Daoy (cell line): ENCODE measurements around the gene DPP4. TPM values are rescaled to one million over a fixed set of nuclear protein-coding genes. Genes with fewer than 3 reads are reported as not detected.

ENCODE experiments used
- DNase-seq: peaks from one replicate; pipeline ENCODE4 v3.0.0-alpha.2; 2015; ENCODE audit warnings: low read depth
- total RNA-seq: library from RNA; depleted of rRNA; stranded (reverse); fragments of >200 nt; shearing (Covaris generic); gene quantifications from 2 replicates; pipeline ENCODE4 v1.2.3, GENCODE V29; 2014; rRNA removed

DPP4 gene
- 0.03 and 0.17 TPM in 2 replicates for total RNA-seq

DNA sequence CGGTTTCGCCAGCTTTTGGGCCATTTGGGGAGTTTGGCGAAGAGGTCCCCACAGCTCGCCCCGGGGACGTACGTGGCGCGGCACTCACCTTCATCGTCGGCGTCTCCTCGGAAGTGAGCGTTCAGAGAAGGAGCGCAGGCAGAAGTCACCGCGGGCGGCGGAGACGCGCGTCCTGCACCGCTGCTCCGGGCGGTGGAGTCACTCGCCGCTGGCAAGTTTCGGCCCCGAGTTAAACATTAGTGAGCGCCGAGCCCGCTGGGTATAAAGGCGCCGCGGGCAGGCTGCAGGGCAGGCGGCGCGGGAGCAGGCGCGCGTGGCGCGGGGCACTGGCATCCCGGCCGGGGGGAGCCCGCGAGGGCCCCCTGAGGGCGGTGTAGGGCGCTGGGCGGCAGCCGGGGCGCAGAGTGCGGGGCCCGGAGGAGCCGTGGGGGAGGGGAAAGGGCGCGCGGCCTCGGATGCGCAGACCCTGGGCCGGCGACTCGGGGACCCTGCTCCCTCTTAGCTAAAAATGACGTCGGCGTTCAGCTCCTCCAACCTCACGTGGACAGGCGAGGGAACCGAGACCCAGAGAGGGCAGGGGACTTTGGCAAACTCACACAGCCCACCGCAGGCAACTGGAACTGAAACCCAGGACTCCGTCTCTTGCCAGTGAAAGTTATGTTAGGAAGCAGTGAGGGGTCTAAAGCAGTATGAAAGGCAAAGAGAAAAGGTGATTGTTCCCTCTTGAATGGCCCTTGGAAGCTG lies at the start of gene DPP4:
Gene DPP4, minus strand, starts transcription at position 328 of the 744 bp plus-strand sequence. Its CDS starts 234 bp downstream, at position 94.
- DNase-seq, result peak; percentile 35

GRCh38 chr2:162118166-162119031 lies 44.4 kb upstream of the DPP4 start:
- peak; percentile 44 for DNase-seq

DNA sequence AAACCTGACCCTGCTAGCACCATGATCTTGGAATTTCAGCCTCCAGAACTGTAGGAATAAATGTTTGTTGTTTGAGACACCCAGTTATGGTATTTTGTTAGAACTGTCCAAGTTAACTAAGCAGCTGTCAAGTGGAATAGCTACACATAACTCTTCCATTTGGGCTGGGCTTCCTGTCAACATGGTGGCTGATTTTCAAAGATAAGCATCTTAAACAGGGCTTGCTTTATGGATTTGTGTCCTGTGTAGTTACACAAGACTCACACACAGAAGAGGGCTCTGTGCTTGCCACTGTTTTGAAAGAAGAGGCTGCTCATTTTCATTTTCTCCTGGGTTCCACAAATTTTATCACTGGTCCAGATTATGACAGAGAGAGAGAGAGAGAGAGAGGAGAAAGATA lies 42.3 kb upstream of the DPP4 start:
- no peak for DNase-seq

GRCh38 chr2:162115076-162115475 lies 41.1 kb upstream of the DPP4 start:
- DNase-seq, result no peak

- no peak for DNase-seq
Measured at GRCh38 chr2:162114271-162114670, 40.3 kb upstream of the DPP4 start.

DNA sequence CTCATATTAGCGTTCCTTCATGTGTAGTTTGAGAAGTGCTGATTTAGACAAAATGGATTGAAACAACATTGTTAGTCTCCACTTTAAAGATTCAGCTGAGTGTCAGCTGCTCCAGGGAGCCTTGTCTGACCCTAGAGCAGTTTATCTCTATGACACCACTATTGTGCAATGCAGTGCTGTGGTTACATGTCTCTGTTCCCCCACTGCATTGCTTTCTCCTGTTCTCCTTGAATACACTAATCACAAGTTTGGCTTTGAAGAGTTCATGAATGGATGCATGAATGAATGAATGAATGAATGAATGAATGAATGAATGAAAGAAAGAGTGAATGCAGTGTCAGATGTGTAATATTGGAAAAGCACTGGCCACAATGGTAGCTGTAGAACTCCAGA lies 39.8 kb upstream of the DPP4 start:
- peak; percentile 39 for DNase-seq

DNA sequence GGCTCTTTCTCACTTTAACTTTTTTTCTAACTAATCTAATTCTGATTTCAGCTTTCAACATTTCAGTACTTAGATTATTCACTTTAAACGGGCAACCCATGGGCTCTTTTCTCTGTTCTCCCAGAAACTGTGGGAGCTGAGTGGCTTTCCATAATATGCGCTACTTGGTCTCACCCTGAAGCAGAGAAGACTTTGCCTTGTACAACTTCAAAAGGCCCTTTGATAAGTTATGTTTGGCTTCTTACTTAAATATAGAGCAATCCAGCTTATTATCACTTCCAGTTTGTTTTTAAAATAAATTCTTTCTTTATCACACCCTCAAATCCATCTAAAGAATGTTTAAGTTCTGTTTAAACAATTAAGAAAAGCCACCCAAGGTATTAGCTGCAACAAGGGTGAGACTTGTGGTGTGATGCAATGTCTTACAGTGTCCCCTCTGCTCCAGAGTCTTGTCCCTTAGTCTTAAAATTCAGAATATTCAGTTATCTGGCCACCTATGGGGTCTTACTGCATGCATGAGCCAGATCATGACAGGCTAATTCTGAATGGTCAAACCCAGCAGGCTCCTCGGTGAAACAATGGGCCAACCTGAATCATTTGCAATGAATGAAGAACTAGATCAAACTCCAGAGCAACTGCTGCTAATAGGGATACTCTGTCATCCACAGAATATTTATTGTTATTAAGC lies 39.2 kb upstream of the DPP4 start:
- no peak for DNase-seq

DNA sequence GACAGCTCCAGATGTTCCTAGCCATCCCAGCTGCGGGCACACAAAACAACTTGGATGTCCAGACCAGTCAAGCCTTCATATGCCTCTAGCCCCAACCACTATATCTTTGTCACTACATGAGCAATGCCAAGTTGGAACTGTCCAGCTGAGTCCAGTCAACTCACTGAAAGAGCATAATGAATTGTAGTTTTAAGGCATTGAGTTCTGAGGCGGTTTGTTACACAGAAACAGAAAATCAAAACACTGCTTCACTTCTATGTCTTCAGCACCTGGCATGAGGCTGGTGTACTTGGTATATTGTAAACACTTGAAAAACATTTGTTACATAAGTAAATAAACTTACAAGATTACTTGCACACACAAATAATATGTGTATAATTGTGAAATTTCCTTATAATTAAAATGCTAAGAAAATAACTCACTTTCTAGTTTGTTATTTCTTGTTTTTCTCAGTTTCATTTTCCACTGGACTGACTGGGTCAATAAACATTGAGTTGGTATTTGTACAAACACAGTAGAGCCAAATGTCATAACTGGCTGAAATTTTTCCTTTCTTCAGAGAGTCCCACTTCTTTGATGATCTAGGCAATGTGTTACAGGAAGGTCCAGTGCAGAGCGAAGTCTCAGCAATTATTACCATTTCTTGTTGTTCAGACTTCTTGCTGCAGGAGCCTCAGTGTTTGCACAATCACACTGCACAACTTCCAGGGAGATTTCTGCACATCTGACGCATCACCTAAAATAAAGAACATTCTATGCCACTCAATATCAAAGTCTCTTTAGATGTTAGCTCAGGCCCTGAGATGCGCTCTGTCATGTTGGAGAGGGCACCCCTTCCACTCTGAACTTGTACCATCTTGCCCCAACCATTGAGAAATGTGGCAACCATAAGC lies 38.2 kb upstream of the DPP4 start:
- no peak for DNase-seq

DNA sequence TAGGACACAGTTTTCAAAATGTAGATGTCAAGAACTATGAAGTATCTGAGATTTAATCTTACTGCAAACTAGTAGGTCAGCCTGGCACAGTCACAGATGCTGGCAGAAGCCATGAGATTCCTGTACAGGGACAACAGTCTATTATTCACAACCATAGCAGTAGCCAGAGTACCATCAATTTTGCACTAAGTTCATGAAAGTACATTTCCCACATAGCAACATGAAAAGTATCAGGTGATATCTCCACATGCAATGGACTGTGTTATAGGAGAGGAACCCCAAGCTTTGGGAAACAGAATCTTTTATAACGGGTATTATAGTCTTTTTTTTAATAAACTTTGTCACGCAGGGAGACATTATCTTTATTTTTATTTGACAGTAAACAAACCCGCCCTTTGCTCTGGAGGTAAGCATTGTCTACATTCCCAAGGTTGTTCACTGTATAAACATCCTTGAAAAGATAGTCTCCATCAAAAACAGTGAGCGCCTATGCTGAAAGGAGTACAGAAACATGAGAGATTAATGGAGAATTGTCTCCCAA lies 33.4 kb upstream of the DPP4 start:
- no peak for DNase-seq

DNA sequence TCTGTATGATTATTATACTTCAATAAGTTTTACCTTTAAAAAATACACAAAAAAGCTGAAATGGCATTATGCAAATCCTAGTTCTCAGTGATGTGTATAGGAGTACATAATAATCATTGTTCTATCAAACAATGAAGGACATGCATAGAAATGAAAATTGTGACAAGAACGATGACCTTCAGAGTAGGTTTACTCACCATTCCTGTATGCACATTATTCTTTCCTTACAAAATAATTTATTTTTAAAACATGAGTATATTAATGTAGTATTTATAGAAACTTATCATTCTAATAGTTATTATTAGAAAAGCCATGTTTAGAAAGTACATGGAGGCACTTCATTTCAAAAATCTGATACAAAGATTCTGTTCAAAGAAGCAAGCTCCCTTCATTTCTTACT lies 32.7 kb upstream of the DPP4 start:
- DNase-seq, result no peak

- DNase-seq, result no peak
Measured at GRCh38 chr2:162106146-162106551, 32.1 kb upstream of the DPP4 start.

DNA sequence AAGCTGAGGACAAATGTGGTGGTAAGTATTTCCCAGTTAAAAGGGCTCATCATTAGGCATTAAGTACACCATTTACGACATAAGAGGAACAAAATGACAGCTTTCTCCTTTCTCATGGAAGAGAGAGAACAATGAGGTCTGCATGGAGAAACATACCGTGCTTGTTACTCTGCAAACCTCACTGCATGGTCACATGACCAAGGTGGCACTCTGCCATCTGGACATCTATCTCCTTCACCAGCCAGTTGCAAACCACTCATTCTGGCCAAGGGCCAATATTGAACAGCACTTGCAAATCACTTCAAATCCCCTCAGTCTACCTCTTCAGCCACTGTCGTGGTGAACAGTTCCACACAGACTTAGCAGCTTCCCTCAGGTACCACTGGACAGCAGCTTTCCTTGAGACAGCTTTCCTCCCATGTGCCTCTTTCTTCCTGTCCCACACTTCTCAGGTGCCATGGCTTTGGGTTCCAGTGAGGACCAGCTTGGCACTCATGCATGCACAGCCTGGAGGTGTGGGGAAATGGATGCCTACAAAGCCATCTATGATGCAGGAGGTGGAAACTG lies 29.5 kb upstream of the DPP4 start:
- no peak for DNase-seq

GRCh38 chr2:162100579-162100978 lies 26.6 kb upstream of the DPP4 start:
- no peak for DNase-seq

DNA sequence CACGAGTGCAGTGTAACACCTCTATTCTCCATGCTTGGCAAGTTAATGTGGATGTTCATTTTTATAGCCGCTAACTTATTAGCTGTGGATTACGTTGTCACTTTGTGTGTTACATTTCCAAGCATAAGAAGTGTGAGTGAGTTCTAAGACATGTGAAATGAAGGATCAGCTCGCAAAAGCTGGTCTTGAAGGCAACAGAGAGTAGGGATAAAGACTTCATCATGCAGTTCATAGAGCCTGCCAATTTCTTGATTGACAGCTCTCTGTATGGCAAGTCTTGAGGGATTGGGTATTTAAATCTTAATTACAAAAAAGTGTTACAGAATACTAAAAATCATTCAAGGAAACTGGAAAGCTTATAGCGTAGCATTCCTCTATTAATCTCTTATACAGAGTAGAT lies 25.8 kb upstream of the DPP4 start:
- DNase-seq, result no peak

GRCh38 chr2:162092658-162093556 lies 18.9 kb upstream of the DPP4 start:
- peak; percentile 56 for DNase-seq

GRCh38 chr2:162092008-162092390 lies 18.0 kb upstream of the DPP4 start:
- no peak for DNase-seq

DNA sequence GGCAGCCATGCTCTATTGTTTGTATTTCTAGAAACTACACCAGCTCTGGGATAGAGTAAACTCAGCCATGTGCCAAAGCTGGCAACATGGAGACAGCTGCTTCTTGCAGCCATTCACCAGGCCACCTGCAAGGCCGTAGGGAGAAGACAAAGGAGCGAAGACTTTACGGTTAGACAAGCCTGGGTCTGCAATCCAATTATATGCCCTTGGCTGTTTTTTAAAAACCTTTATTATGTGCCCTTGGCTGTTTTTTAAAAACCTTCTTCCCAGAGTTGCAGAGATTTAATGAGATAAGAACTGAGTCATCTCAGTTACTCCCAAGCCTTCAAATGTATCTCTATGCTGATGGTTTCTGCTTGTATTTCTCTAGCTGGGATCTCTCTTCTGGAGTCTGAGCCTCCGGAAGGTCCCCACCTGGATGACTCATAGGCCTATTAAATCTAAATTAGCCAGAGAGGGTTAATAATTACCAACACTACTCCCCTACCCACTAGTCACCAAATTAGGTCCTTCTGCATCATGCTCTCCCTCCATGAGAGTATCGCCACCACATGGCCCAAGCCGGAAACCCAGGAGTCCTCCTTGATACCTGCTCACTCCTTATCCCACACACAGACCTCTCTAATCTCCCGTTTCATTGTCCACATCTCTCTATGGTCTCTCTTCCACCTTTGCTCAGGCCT lies 17.5 kb upstream of the DPP4 start:
- peak; percentile 6 for DNase-seq

DNA sequence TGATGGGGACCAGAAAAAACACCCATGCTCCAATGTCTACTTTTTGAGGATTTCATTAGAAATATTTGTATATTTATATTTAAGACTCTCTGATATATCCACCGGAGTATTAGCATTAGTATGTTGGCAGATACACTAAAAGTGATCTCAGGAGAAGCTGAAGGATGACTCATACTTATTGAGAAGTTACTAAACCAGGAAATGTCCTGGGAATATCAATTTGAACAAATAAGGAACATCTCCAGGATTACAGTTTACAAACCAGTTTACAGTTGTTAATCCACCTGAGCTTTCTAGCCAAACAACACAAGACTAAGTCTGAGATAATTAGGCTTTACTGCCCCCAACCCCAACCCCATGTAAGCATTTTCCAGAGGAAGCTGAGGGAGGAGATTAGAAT lies 16.1 kb upstream of the DPP4 start:
- no peak for DNase-seq

DNA sequence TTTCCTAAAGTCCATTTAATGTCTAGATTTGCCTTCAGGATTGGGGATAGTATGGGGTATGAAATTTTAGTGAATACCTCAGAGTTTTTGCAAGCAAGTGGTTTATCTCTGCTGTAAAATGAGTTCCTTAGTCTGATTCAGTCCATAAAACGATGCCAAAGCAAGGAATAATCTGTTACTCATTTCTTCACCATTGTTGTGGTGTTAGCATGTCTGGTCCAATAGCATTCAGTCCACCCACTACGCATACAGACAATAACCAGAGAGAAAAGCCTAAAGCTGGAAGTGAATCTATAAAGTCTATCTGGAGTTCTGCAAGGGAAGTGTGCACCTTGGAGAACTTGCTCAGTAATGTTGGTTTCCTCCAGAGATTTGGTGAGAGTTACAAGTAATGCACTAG lies 12.9 kb upstream of the DPP4 start:
- DNase-seq, result no peak
